ENCODE measurements around the gene RSKR.
A peak's percentile ranks its signal among the peaks of the same experiment; 100 is the strongest.
"Not testable (repeated sequence)": the region's sequence is repeated elsewhere in the genome, so short reads cannot be mapped to it uniquely, and the experiment has no call there.

RSKR gene

GRCh38 chr17:28613931-28614381 lies at the start of gene RSKR:
RSKR (minus strand) TSS chr17:28614185; CDS start chr17:28614161, 24 bp downstream.
- DNase-seq (ENCODE audit: low read depth) = no peak

GRCh38 chr17:28663723-28664122 lies 49.7 kb upstream of the RSKR start:
- no peak for DNase-seq (ENCODE audit: low read depth)

GRCh38 chr17:28662527-28662829 lies 48.5 kb upstream of the RSKR start:
- no peak for DNase-seq (ENCODE audit: low read depth)

- peak; percentile 92 for DNase-seq (ENCODE audit: low read depth)
These were observed 47.9 kb upstream of the RSKR start, which contains the start of the genes SDF2 and SUPT6H for GRCh38 chr17:28661635-28662526. SDF2 (minus strand) TSS chr17:28661906; CDS start chr17:28661876, 30 bp downstream. SUPT6H (plus strand) TSS chr17:28662205; CDS start chr17:28673402, 11,197 bp downstream.

GRCh38 chr17:28659497-28659881 lies 45.5 kb upstream of the RSKR start:
- DNase-seq (ENCODE audit: low read depth) = not testable (repeated sequence)

GRCh38 chr17:28658766-28659496 lies 44.9 kb upstream of the RSKR start:
- not testable (repeated sequence) for DNase-seq (ENCODE audit: low read depth)

- DNase-seq (ENCODE audit: low read depth) = not testable (repeated sequence)
These were observed 44.4 kb upstream of the RSKR start for GRCh38 chr17:28658342-28658741.

- no peak for DNase-seq (ENCODE audit: low read depth)
These were observed 43.8 kb upstream of the RSKR start for GRCh38 chr17:28657756-28658155.

- no peak for DNase-seq (ENCODE audit: low read depth)
These were observed 41.2 kb upstream of the RSKR start for GRCh38 chr17:28655160-28655559.

GRCh38 chr17:28648698-28649097 lies 34.7 kb upstream of the RSKR start:
- DNase-seq (ENCODE audit: low read depth) = no peak

- DNase-seq (ENCODE audit: low read depth) = no peak
These were observed 32.2 kb upstream of the RSKR start for GRCh38 chr17:28646039-28646754.

GRCh38 chr17:28645576-28645939 lies 31.6 kb upstream of the RSKR start:
- DNase-seq (ENCODE audit: low read depth) = no peak

GRCh38 chr17:28644787-28645575 lies 31.0 kb upstream of the RSKR start, which contains the start of gene BLTP2:
BLTP2 (minus strand) TSS chr17:28645158; CDS start chr17:28645056, 102 bp downstream.
- peak; percentile 95 for DNase-seq (ENCODE audit: low read depth)

- no peak for DNase-seq (ENCODE audit: low read depth)
These were observed 30.2 kb upstream of the RSKR start for GRCh38 chr17:28643983-28644786.

GRCh38 chr17:28641579-28641978 lies 27.6 kb upstream of the RSKR start:
- DNase-seq (ENCODE audit: low read depth) = no peak

GRCh38 chr17:28635506-28635905 lies 21.5 kb upstream of the RSKR start:
- no peak for DNase-seq (ENCODE audit: low read depth)

GRCh38 chr17:28634206-28634865 lies 20.4 kb upstream of the RSKR start:
- no peak for DNase-seq (ENCODE audit: low read depth)

- no peak for DNase-seq (ENCODE audit: low read depth)
These were observed 12.8 kb upstream of the RSKR start for GRCh38 chr17:28626818-28627217.

- no peak for DNase-seq (ENCODE audit: low read depth)
These were observed 10.2 kb upstream of the RSKR start for GRCh38 chr17:28624148-28624547.

GRCh38 chr17:28623696-28624095 lies 9.7 kb upstream of the RSKR start:
- DNase-seq (ENCODE audit: low read depth) = no peak
